Measurements from ENCODE around the gene PSMD5. TPM values are rescaled to one million over a fixed set of nuclear protein-coding genes. Genes with fewer than 3 reads are reported as not detected.

The PSMD5 gene
- total RNA-seq, 1 donor from 2014 or later, result 53.4 TPM

Other genes with a start within 250 kb of the PSMD5 start
- 22.3 TPM for gene MEGF9, start 128.5 kb downstream of the PSMD5 start, total RNA-seq
- 76.1 TPM for gene FBXW2, start 49.5 kb downstream of the PSMD5 start, total RNA-seq
- gene PHF19, start 34.3 kb upstream of the PSMD5 start, total RNA-seq, result 33.3 TPM
- 10.0 TPM for gene TRAF1, start 83.9 kb upstream of the PSMD5 start, total RNA-seq
- 8.1 TPM for gene C5, start 207.4 kb upstream of the PSMD5 start, total RNA-seq
- gene CNTRL, start 232.0 kb upstream of the PSMD5 start, total RNA-seq, result 33.1 TPM